Testis (tissue), 2 donors: ENCODE results near the gene APOB.

Experiments
- CTCF ChIP-seq, 3 experiments: fragments of 450-650 bp in 2 of 3; fragments of 200-600 bp in 1 of 3; sonication (generic) in 1 of 3; IDR thresholded peaks; one replicate each; pipeline ENCODE4 v1.5.1; 2016 to 2019; ENCODE audit warnings: antibody characterized with exemption in 3 of 3, mild to moderate bottlenecking in 2 of 3, moderate library complexity in 1 of 3
- POLR2A ChIP-seq: fragments of 450-650 bp; IDR thresholded peaks from one replicate; pipeline ENCODE4 v1.6.1; 2017; ENCODE audit warnings: antibody characterized with exemption, mild to moderate bottlenecking, moderate library complexity

- TF ChIP-seq POLR2A (no peak), CTCF (IDR thresholded peaks at IDR 0.05) (no peak)
Observed at GRCh38 chr2:21044694-21045371, 960 bp upstream of the APOB start.
